Vagina (tissue), 2 donors: Measurements from ENCODE around the gene BTLA. TPM values are rescaled to one million over a fixed set of nuclear protein-coding genes. Genes with fewer than 3 reads are reported as not detected.

Experiments
- DNase-seq, 2 donors: peaks; one replicate each; pipeline ENCODE4 v3.0.0-alpha.2; 2017; ENCODE audit errors: extremely low spot score in 2 of 2
- H3K27ac ChIP-seq: fragments of 200-600 bp; sonication (generic); one replicate; pipeline ENCODE4 v1.5.1; 2019
- H3K27me3 ChIP-seq: fragments of 200-600 bp; sonication (generic); one replicate; pipeline ENCODE4 v1.5.1; 2019
- H3K36me3 ChIP-seq, 2 donors: fragments of 200-600 bp; sonication (generic); one replicate each; pipeline ENCODE4 v1.5.1; 2017 to 2019
- H3K4me1 ChIP-seq: fragments of 200-600 bp; sonication (generic); one replicate; pipeline ENCODE4 v1.5.1; 2019
- H3K4me3 ChIP-seq, 2 donors: fragments of 200-600 bp; sonication (generic); 1 replicate in 1 of 2; 2 replicates in 1 of 2; pipeline ENCODE4 v1.5.1; 2016 to 2019
- H3K9me3 ChIP-seq: fragments of 200-600 bp; sonication (generic); one replicate; pipeline ENCODE4 v1.5.1; 2019
- CTCF ChIP-seq, 3 experiments: fragments of 450-650 bp in 2 of 3; fragments of 200-600 bp in 1 of 3; sonication (generic) in 1 of 3; IDR thresholded peaks; one replicate each; pipeline ENCODE4 v1.5.1; 2017 to 2019; ENCODE audit warnings: antibody characterized with exemption in 3 of 3, mild to moderate bottlenecking in 2 of 3, moderate library complexity in 2 of 3
- POLR2A ChIP-seq, 2 donors: fragments of 450-650 bp; IDR thresholded peaks; one replicate each; pipeline ENCODE4 v1.6.1; 2017; ENCODE audit warnings: antibody characterized with exemption in 2 of 2, mild to moderate bottlenecking in 2 of 2, moderate library complexity in 2 of 2
- POLR2AphosphoS5 ChIP-seq, 2 donors: sonication (generic); formaldehyde crosslinking; IDR thresholded peaks; one replicate each; pipeline ENCODE4 v1.9.0; 2017; ENCODE audit warnings: antibody characterized with exemption in 2 of 2, mild to moderate bottlenecking in 2 of 2, low read depth in 1 of 2; ENCODE audit not compliant: insufficient read depth in 1 of 2
- intact Hi-C: fragments of 100-400 bp; cut with DNase I; formaldehyde crosslinking; loops from one replicate; pipeline ENCODE4 v1.15.1; 2023
- total RNA-seq: library from RNA; depleted of rRNA; stranded (reverse); fragments of >200 nt; gene quantifications from one replicate; pipeline ENCODE4 v1.2.3, GENCODE V29; 2016

The BTLA gene
- total RNA-seq, 1 donor from 2014 or later = 3.2 TPM

- Histone ChIP-seq H3K4me1 (no peaks in the 10 kb centered on the region), H3K27ac (no peak overlapping the region), H3K4me3 (no peak overlapping the region), H3K9me3 (no peaks in the 10 kb centered on the region), H3K36me3 (no peaks in the 10 kb centered on the region), H3K27me3 (no peaks in the 10 kb centered on the region)
- intact Hi-C loops = no loop called here
- TF ChIP-seq POLR2AphosphoS5 (IDR thresholded peaks at IDR 0.05; ENCODE audit: insufficient read depth in 1 of 2, low read depth in 1 of 2) = no peak
- TF ChIP-seq CTCF (IDR thresholded peaks at IDR 0.05) = no peak
- TF ChIP-seq POLR2A (IDR thresholded peaks at IDR 0.05) = no peak
- DNase-seq = no peak
These were observed 9.6 kb upstream of the BTLA start for GRCh38 chr3:112508860-112509259.

- DNase-seq = no peak
- TF ChIP-seq CTCF (IDR thresholded peaks at IDR 0.05) (no peak), POLR2AphosphoS5 (IDR thresholded peaks at IDR 0.05; ENCODE audit: insufficient read depth in 1 of 2, low read depth in 1 of 2) (no peak), POLR2A (IDR thresholded peaks at IDR 0.05) (no peak)
- intact Hi-C loops = no loop called here
These were observed 9.0 kb upstream of the BTLA start for GRCh38 chr3:112508261-112508660.

GRCh38 chr3:112505907-112506306 lies 6.6 kb upstream of the BTLA start:
- TF ChIP-seq POLR2A (IDR thresholded peaks at IDR 0.05) = no peak
- TF ChIP-seq CTCF (IDR thresholded peaks at IDR 0.05) = no peak
- TF ChIP-seq POLR2AphosphoS5 (IDR thresholded peaks at IDR 0.05; ENCODE audit: insufficient read depth in 1 of 2, low read depth in 1 of 2) = no peak
- H3K4me1 ChIP-seq = no peaks in the 10 kb centered on the region
- H3K27me3 ChIP-seq = no peaks in the 10 kb centered on the region
- no peak overlapping the region for H3K27ac ChIP-seq
- intact Hi-C loops = no loop called here
- no peak overlapping the region for H3K4me3 ChIP-seq
- no peaks in the 10 kb centered on the region for H3K36me3 ChIP-seq
- H3K9me3 ChIP-seq = no peaks in the 10 kb centered on the region
- DNase-seq = no peak

More at GRCh38 chr3:112508261-112508660, 9.0 kb upstream of the BTLA start:
- Histone ChIP-seq H3K9me3 (no peaks in the 10 kb centered on the region), H3K27ac (no peak overlapping the region), H3K36me3 (no peaks in the 10 kb centered on the region), H3K4me3 (no peak overlapping the region), H3K4me1 (no peaks in the 10 kb centered on the region), H3K27me3 (no peaks in the 10 kb centered on the region)

GRCh38 chr3:112504123-112504522 lies 4.9 kb upstream of the BTLA start:
- no peaks in the 10 kb centered on the region for H3K36me3 ChIP-seq
- no peaks in the 10 kb centered on the region for H3K27me3 ChIP-seq
- H3K9me3 ChIP-seq = no peaks in the 10 kb centered on the region
- no peak for DNase-seq
- no peaks in the 10 kb centered on the region for H3K4me1 ChIP-seq
- no peak overlapping the region for H3K27ac ChIP-seq
- intact Hi-C loops = no loop called here
- no peak for TF ChIP-seq CTCF (IDR thresholded peaks at IDR 0.05)
- H3K4me3 ChIP-seq = no peak overlapping the region

GRCh38 chr3:112503304-112503972 lies 4.2 kb upstream of the BTLA start:
- intact Hi-C loops = no loop called here
- TF ChIP-seq CTCF (IDR thresholded peaks at IDR 0.05) (no peak), POLR2AphosphoS5 (IDR thresholded peaks at IDR 0.05; ENCODE audit: insufficient read depth in 1 of 2, low read depth in 1 of 2) (no peak), POLR2A (IDR thresholded peaks at IDR 0.05) (no peak)
- H3K27ac ChIP-seq = no peak overlapping the region
- no peaks in the 10 kb centered on the region for H3K9me3 ChIP-seq
- H3K4me1 ChIP-seq = no peaks in the 10 kb centered on the region
- DNase-seq = no peak
- no peaks in the 10 kb centered on the region for H3K27me3 ChIP-seq
- no peak overlapping the region for H3K4me3 ChIP-seq
- H3K36me3 ChIP-seq = no peaks in the 10 kb centered on the region
